HCT116 (cell line): ENCODE data around the gene GSTA3.

ENCODE experiments used
- EGR1 ChIP-seq: IDR thresholded peaks from 2 replicates; pipeline ENCODE4 v1.6.1; 2012; ENCODE audit warnings: low read depth
- ELF1 ChIP-seq: IDR thresholded peaks from 2 replicates; pipeline ENCODE4 v1.6.1; 2012; ENCODE audit warnings: low read depth, borderline replicate concordance
- EZH2 ChIP-seq: fragments of 200-600 bp; sonication (generic); IDR thresholded peaks from 2 replicates; pipeline ENCODE4 v1.6.1; 2017; ENCODE audit warnings: antibody characterized with exemption, mixed run types
- EZH2phosphoT487 ChIP-seq: fragments of 200-600 bp; IDR thresholded peaks from 2 replicates; pipeline ENCODE4 v1.6.1; 2018; ENCODE audit warnings: antibody characterized with exemption, borderline replicate concordance
- JUND ChIP-seq: IDR thresholded peaks from 2 replicates; pipeline ENCODE4 v1.6.1; 2012
- POLR2A ChIP-seq: IDR thresholded peaks from 2 replicates; pipeline ENCODE4 v1.7.0; 2011; ENCODE audit warnings: borderline replicate concordance; ENCODE audit not compliant: insufficient read depth, insufficient read length; ENCODE audit errors: extremely low read depth
- POLR2AphosphoS5 ChIP-seq: IDR thresholded peaks from 2 replicates; pipeline ENCODE4 v1.6.1; 2011; ENCODE audit warnings: mild to moderate bottlenecking, low read depth, low read length, moderate library complexity
- RAD21 ChIP-seq: IDR thresholded peaks from 2 replicates; pipeline ENCODE4 v1.6.1; 2012; ENCODE audit warnings: low read depth, mild to moderate bottlenecking
- SIN3A ChIP-seq: IDR thresholded peaks from 2 replicates; pipeline ENCODE4 v1.6.1; 2012; ENCODE audit warnings: low read depth
- SP1 ChIP-seq: IDR thresholded peaks from 2 replicates; pipeline ENCODE4 v1.6.1; 2012; ENCODE audit warnings: low read depth
- TCF7L2 ChIP-seq: IDR thresholded peaks from 2 replicates; pipeline ENCODE4 v1.7.0; 2011; ENCODE audit warnings: borderline replicate concordance, inconsistent platforms; ENCODE audit not compliant: insufficient read depth, insufficient read length; ENCODE audit errors: extremely low read depth
- TF ChIP-seq, protein P1 (sequence below), 3 experiments: fragments of 200-600 bp in 1 of 3; sonication (generic) in 1 of 3; IDR thresholded peaks in 2 of 3; conservative IDR thresholded peaks in 1 of 3; 2 replicates each; pipeline ENCODE4 v1.5.1; 2012 to 2017; ENCODE audit warnings: low read depth in 2 of 3, low read length in 2 of 3, antibody characterized with exemption in 1 of 3, borderline replicate concordance in 1 of 3, control low read depth in 1 of 3, mild to moderate bottlenecking in 1 of 3, mixed read lengths in 1 of 3, mixed run types in 1 of 3, moderate library complexity in 1 of 3; ENCODE audit not compliant: insufficient read depth in 1 of 3
- TF ChIP-seq, protein P2 (sequence below): IDR thresholded peaks from 2 replicates; pipeline ENCODE4 v1.6.1; 2012; ENCODE audit warnings: low read depth

DNA sequence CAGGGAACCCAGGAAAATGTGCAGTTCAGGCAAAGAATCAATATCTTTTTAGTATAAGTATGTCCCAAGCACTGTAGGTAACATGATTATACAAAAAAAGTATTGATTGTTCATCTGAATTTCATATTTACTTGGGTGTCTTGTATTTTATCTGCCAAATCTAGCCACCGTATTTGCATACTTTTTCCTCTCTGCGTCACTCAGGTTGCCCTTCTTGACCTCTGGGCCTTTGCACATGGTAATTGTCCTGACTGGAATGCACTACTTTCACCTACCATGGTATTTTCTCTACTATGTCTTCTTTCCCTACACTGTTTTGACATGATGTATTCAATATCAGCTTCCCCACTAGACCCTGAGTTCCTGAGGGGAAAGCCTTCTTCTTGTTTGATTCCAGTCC is 15.2 kb downstream of the GSTA3 start:
- no peak for TF ChIP-seq EZH2phosphoT487
- no peak for TF ChIP-seq POLR2AphosphoS5
- TF ChIP-seq, protein P1, sequence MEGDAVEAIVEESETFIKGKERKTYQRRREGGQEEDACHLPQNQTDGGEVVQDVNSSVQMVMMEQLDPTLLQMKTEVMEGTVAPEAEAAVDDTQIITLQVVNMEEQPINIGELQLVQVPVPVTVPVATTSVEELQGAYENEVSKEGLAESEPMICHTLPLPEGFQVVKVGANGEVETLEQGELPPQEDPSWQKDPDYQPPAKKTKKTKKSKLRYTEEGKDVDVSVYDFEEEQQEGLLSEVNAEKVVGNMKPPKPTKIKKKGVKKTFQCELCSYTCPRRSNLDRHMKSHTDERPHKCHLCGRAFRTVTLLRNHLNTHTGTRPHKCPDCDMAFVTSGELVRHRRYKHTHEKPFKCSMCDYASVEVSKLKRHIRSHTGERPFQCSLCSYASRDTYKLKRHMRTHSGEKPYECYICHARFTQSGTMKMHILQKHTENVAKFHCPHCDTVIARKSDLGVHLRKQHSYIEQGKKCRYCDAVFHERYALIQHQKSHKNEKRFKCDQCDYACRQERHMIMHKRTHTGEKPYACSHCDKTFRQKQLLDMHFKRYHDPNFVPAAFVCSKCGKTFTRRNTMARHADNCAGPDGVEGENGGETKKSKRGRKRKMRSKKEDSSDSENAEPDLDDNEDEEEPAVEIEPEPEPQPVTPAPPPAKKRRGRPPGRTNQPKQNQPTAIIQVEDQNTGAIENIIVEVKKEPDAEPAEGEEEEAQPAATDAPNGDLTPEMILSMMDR (IDR thresholded peaks at IDR 0.05 in 2 of 3, conservative IDR thresholded peaks at IDR 0.05 in 1 of 3; ENCODE audit: borderline replicate concordance in 1 of 3, insufficient read depth in 1 of 3, low read depth in 2 of 3, low read length in 2 of 3) = no peak
- TF ChIP-seq RAD21 = no peak
- TF ChIP-seq SIN3A = no peak
- TF ChIP-seq, protein P2, sequence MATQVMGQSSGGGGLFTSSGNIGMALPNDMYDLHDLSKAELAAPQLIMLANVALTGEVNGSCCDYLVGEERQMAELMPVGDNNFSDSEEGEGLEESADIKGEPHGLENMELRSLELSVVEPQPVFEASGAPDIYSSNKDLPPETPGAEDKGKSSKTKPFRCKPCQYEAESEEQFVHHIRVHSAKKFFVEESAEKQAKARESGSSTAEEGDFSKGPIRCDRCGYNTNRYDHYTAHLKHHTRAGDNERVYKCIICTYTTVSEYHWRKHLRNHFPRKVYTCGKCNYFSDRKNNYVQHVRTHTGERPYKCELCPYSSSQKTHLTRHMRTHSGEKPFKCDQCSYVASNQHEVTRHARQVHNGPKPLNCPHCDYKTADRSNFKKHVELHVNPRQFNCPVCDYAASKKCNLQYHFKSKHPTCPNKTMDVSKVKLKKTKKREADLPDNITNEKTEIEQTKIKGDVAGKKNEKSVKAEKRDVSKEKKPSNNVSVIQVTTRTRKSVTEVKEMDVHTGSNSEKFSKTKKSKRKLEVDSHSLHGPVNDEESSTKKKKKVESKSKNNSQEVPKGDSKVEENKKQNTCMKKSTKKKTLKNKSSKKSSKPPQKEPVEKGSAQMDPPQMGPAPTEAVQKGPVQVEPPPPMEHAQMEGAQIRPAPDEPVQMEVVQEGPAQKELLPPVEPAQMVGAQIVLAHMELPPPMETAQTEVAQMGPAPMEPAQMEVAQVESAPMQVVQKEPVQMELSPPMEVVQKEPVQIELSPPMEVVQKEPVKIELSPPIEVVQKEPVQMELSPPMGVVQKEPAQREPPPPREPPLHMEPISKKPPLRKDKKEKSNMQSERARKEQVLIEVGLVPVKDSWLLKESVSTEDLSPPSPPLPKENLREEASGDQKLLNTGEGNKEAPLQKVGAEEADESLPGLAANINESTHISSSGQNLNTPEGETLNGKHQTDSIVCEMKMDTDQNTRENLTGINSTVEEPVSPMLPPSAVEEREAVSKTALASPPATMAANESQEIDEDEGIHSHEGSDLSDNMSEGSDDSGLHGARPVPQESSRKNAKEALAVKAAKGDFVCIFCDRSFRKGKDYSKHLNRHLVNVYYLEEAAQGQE = no peak
- TF ChIP-seq EGR1 = no peak
- TF ChIP-seq ELF1 = no peak
- no peak for TF ChIP-seq EZH2
- TF ChIP-seq TCF7L2 = no peak
- no peak for TF ChIP-seq JUND
- no peak for TF ChIP-seq POLR2A
- no peak for TF ChIP-seq SP1
